ACHN (cell line): ENCODE data around the gene GJD4.
A peak's percentile ranks its signal among the peaks of the same experiment; 100 is the strongest.

Experiments
- DNase-seq: peaks from one replicate; pipeline ENCODE4 v3.0.0-alpha.2; 2015
- in situ Hi-C: cut with HindIII; loops from 2 replicates; pipeline ENCODE4 v1.10.0; 2017; ENCODE audit warnings: low sequenced_read_pairs, low pct_ligation_motif_present, low pct_unique_long_range_greater_than_20kb

GJD4 gene

DNA sequence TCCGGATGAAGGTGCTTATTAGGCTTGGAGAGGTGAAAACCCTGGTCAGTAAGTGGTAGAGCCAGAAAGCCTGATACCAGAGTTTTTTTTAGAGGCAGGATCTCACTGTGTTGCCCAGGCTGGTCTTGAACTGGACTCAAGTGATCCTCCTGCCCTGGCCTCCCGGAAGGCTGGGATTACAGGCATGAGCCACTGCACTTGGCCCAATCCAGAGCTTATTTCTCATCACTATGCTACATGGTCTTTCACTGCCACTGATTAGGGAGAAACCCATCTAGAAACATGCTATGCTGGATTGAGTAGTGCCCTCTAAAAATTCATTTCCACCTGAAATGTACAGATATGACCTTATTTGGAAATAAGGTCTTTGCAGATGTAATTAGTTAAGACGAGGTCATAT lies 28.4 kb upstream of the GJD4 start:
- in situ Hi-C loops, result no loop called here
- no peak for DNase-seq

DNA sequence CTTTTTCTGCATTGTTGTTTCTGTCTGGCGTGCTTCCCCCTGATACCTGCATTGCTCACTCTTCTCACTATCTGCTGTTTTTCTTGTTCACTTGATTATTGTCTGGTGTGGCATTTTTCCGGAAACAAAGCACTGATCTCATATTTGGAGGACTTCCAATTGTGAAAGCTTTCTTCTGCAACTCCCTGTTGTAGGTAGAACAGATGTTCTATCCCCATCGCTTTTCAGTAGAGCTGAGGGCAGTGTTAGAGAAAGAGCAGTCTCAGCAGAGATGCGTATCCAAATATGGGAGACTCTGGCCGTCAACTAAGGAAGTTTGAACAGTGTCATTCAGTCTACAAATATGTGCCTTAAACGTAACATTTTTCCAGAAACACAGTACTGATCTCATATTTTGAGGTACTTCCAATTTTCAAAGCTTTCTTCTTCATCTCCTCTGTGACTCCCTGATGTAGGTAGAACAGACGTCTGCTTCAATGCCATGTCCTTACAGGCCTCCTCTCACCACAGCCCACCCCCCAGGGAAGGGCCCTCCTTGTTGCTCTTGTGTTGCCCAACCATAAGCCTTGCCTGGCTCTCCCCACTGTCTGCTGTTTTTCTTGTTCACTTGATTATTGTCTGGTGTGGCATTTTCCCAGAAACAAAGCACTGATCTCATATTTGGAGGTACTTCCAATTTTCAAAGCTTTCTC lies 27.1 kb upstream of the GJD4 start:
- DNase-seq, result no peak
- in situ Hi-C loops, result no loop called here

GRCh38 chr10:35578618-35578956 lies 26.6 kb upstream of the GJD4 start:
- no peak for DNase-seq
- in situ Hi-C loops, result no loop called here

GRCh38 chr10:35579116-35579515 lies 26.0 kb upstream of the GJD4 start:
- DNase-seq, result no peak
- in situ Hi-C loops, result no loop called here

GRCh38 chr10:35579726-35580422 lies 25.3 kb upstream of the GJD4 start:
- DNase-seq, result no peak
- in situ Hi-C loops, result no loop called here

DNA sequence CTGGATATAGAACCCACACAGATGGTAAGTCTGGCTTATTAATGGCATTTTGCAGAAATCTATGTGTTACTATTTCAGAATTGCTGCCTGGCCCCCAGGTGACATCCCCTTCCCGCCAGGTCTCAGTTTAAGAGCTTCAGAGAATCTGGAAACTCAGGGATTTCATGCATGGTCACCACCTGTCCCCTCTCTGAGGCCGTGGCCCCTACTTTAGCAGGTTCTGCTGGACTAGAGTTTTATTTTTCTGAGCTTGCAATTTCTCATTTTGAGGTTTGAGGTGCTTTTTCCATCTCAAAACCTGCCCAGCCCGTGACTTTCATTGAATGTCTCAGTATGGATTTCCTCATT lies 24.7 kb upstream of the GJD4 start:
- no peak for DNase-seq
- in situ Hi-C loops, result no loop called here

DNA sequence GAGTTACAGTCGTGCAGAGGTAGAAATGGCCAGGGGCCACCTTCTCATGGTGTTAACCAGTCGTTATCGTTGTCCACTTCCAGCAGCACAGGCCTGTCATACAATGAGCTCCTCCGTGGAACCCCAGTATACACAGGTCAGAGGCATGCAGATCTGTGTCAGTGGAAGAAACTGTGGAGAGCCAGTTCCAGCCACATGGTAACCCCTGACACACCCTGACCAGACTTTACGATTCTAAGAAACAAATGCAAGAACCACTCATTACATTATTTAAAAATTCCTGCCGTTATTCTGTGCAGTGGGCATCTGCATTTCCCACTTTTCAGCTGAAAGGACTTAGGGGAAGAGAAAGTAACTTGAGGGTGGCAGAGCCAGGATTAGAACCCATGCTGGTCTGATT lies 23.5 kb upstream of the GJD4 start:
- no peak for DNase-seq
- in situ Hi-C loops, result no loop called here

- in situ Hi-C loops, result no loop called here
- DNase-seq, result no peak
Observed at GRCh38 chr10:35584946-35585345, 20.2 kb upstream of the GJD4 start.

- in situ Hi-C loops, result no loop called here
- no peak for DNase-seq
Observed at GRCh38 chr10:35585356-35585755, 19.8 kb upstream of the GJD4 start.

DNA sequence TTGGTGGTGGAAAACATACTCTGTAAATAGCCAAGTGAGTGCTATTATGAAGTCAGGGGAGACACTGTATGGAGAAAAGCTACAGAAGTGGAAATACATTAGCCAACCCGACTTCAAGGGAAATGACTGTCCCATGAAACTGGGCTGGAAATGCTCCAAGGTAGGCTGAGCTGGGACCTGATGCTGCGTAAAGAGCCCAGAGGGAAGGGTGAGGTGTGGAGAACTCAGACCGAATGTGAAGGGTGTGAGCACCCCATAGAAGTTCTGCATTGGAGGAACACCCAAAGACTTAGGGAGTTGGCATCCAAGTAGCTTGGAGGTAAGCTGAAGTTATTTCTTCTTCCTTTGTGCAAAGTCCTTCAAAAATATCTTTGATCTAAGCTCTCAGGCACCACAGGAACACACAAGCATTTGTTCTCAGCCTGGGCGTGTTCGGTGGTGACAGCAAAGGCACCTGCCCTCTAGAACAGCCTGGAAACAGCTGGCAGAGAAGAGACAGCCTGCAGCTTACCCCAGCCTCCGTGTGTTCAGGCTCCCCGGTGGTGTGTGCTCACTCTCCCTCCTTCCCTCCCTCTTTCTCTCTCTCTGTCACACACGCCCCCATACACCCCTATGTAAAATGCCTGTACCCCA lies 19.1 kb upstream of the GJD4 start:
- in situ Hi-C loops, result no loop called here
- no peak for DNase-seq

DNA sequence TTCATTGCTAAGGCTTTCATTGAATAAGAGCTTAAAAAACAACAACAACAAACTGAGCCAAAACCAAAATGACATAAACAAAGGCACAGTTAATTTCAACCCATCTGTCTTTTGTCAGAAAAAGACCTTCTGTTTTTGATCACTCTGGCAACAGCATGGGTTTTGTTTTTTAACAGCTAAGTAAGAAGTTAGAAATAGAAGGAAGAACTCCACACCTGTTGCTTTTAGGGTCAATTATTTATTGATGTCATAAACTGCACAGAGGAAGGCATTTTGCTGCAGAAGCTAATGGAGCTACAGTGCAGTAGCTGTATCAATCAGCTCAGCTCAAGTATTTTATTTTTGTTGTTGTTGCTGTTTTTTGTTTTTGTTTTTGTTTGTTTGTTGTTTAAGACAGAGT lies 16.3 kb upstream of the GJD4 start:
- in situ Hi-C loops, result no loop called here
- DNase-seq, result no peak

DNA sequence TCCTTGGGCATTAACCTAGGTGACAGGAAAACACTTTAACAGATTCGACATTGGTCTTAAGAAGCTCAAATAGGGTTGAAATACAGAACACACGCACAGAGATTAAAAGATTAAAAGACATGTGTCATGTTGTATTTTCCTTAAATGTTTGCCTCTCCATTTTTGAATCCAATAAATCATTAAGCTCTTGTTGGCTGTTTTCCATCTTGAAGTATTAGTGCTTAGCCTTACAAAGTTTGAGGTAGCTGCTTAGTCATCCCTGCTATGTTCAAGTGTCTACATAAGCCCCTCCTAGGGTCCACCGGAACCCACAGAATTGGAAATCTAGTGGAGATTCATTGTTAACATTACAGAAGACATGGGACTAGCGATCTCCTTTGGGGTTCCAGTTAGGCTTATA lies 12.7 kb upstream of the GJD4 start:
- in situ Hi-C loops, result no loop called here

GRCh38 chr10:35594115-35595079 lies 10.7 kb upstream of the GJD4 start:
- in situ Hi-C loops, result no loop called here
- DNase-seq, result no peak

More for the DNA sequence above, 12.7 kb upstream of the GJD4 start:
- no peak for DNase-seq

DNA sequence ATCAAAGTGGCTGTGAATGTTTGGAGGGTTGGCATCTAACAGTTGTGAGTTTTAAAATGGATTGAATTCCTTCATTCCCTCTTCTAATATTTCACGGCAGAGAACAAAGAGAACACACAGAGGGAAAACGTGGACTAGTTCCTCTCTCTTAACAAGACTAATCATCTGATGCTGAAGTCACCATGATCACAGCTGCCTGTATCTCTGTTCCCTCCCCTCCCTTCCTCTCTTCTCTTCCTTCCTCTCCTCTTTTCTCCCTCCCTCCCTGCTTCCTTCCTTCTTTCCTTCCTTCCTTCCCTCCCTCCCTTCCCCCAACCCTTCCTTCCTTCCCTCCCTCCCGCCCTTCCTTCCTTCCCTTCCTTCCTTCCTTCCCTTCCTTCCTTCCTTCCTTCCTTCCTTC lies 10.0 kb upstream of the GJD4 start:
- DNase-seq, result no peak
- in situ Hi-C loops, result no loop called here

- in situ Hi-C loops, result no loop called here
- DNase-seq, result peak; percentile 7
Observed at GRCh38 chr10:35598379-35598778, 6.8 kb upstream of the GJD4 start.

GRCh38 chr10:35600193-35600592 lies 4.9 kb upstream of the GJD4 start:
- in situ Hi-C loops, result no loop called here
- DNase-seq, result no peak

DNA sequence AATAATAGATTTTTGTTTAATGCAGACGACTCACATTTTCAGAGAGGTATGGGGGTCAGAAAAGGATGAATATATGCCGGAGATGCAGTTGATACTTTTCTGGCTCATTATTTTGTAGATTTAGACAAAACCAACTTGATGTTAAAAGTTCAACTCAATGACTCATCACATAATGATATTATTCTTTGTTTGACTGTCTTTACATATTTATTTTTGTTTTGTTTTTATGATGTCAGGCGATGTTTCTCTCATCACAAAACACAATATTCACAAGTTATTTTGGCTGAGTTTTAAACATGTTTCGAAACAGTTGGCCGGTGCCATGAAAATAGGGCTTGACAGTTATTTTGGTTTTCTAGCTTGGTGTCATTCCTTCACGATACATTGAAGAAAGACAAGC lies 1.3 kb downstream of the GJD4 start:
- in situ Hi-C loops, result no loop called here
- DNase-seq, result no peak

DNA sequence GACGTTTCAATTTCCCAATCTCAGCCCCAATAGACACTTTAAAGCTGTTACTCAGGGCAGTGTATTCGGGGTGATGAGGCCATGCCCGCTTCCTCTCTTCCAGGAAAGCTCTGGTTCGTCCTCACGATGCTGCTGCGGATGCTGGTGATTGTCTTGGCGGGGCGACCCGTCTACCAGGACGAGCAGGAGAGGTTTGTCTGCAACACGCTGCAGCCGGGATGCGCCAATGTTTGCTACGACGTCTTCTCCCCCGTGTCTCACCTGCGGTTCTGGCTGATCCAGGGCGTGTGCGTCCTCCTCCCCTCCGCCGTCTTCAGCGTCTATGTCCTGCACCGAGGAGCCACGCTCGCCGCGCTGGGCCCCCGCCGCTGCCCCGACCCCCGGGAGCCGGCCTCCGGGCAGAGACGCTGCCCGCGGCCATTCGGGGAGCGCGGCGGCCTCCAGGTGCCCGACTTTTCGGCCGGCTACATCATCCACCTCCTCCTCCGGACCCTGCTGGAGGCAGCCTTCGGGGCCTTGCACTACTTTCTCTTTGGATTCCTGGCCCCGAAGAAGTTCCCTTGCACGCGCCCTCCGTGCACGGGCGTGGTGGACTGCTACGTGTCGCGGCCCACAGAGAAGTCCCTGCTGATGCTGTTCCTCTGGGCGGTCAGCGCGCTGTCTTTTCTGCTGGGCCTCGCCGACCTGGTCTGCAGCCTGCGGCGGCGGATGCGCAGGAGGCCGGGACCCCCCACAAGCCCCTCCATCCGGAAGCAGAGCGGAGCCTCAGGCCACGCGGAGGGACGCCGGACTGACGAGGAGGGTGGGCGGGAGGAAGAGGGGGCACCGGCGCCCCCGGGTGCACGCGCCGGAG lies 2.6 kb downstream of the GJD4 start:
- in situ Hi-C loops, result no loop called here
- no peak for DNase-seq
